Measurements from ENCODE around the gene FREY1. TPM values are rescaled to one million over a fixed set of nuclear protein-coding genes. Genes with fewer than 3 reads are reported as not detected.

The FREY1 gene
- total and polyA plus RNA-seq, 2 of the 4 experiments (the other 2 are of a cell fraction): 0.21 TPM; not detected in 1

DNA sequence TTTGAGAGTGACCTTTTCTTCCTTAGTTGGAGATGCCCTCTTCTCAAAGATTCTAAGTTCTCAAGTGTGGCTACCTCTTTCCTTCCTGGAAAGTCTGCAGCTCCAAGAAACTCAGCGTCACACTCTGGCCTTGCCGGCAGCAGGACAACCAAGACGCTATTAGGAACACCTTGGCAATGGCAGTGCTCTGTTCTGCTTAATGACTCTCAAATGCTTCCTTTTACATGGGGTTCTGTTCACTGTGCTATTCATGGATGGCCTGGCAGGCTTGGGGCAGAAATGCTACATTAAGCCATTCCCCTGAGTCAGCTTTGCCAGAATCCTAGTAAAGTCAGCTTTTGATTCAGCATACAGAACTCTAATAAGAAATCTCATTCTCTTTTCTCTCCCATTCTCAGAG is 41.3 kb upstream of the FREY1 start:
- in situ Hi-C loops (cut with MboI; ENCODE audit: low sequenced_read_pairs) (no loop called here), intact Hi-C loops (cut with micrococcal nuclease) (no loop called here), dilution Hi-C loops (cut with HindIII; ENCODE audit: low sequenced_read_pairs, unreplicated experiment) (no loop called here)
- Histone ChIP-seq H3K4ac (ENCODE audit: low read depth, low read length) (no peak overlapping the region), H2BK15ac (ENCODE audit: low read depth, low read length) (no peak overlapping the region), H3K4me2 (ENCODE audit: low read depth, low read length) (no peak overlapping the region), H3K27ac (ENCODE audit: insufficient read depth, low read length) (no peak overlapping the region), H3K36me3 (ENCODE audit: control insufficient read depth, insufficient read depth, low read length) (peaks cover 50% of the 10 kb centered on the region), H4K20me1 (ENCODE audit: insufficient read depth, low read length) (no peaks in the 10 kb centered on the region), H3K9me1 (ENCODE audit: insufficient read depth, low read length) (0 out of 2 replicates have a peak, but pooled peaks cover 2% of the 10 kb centered on the region), H2BK20ac (ENCODE audit: low read depth, low read length) (no peak overlapping the region), H3K23ac (ENCODE audit: low read depth, low read length) (no peak overlapping the region), H4K91ac (ENCODE audit: insufficient read depth, low read depth, low read length) (no peak overlapping the region), H3K4me3 (ENCODE audit: insufficient read depth, low read depth, low read length) (no peak overlapping the region), H2AK9ac (replicated peaks; ENCODE audit: low read depth, low read length, poor library complexity) (no peak overlapping the region), H3K18ac (ENCODE audit: low read depth, low read length) (no peak overlapping the region), H3K9me3 (ENCODE audit: control insufficient read depth, insufficient read depth, low read length) (no peaks in the 10 kb centered on the region), H3K4me1 (ENCODE audit: control insufficient read depth, insufficient read depth, low read length) (no peaks in the 10 kb centered on the region), H2BK120ac (ENCODE audit: low read depth, low read length) (no peak overlapping the region), H4K5ac (ENCODE audit: low read depth, low read length) (no peak overlapping the region), H3K79me1 (ENCODE audit: low read depth in 1 of 2, low read length in 2 of 2) (no peaks in the 10 kb centered on the region), H2AFZ (replicated peaks; ENCODE audit: low read length, poor library complexity) (no peak overlapping the region), H2AK5ac (ENCODE audit: low read depth, low read length) (no peak overlapping the region), H3K27me3 (ENCODE audit: control insufficient read depth, insufficient read depth, low read length) (no peaks in the 10 kb centered on the region), H2BK5ac (ENCODE audit: low read depth, low read length, poor library complexity, severe bottlenecking) (no peak overlapping the region), H4K8ac (ENCODE audit: low read depth in 2 of 2, low read length in 2 of 2) (no peak overlapping the region), H3K56ac (ENCODE audit: extremely low read depth, insufficient read depth, low read length) (no peak overlapping the region), H3K9ac (ENCODE audit: low read depth, low read length) (no peak overlapping the region), H3K14ac (replicated peaks; ENCODE audit: low read depth, low read length) (no peak overlapping the region)
- no TSS peak for BruUV-seq (replicated peaks)
- CTCF ChIA-PET: interaction anchor here (0.9 kb wide), 1 partner anchor 17 kb away, joined by 3 read pairs; no protein-coding TSS in a partner anchor
- POLR2A ChIA-PET (ENCODE audit: unreplicated experiment): no interaction called here
- DNase-seq (no peak), ATAC-seq (ENCODE audit: low read depth) (no peak)
- 80% methylated on average over 1 of the region's 3 CpGs; no CpG with 5 or more reads in 1 of the 2 experiments for WGBS, 2 experiments (ENCODE audit: extremely low coverage in 2 of 2, insufficient read length in 1 of 2)
- no peak for TF ChIP-seq NFE2L2 (IDR thresholded peaks at IDR 0.05; ENCODE audit: low read depth, low read length)
- no peak for TF ChIP-seq CEBPB (IDR thresholded peaks at IDR 0.05; ENCODE audit: low read depth, low read length)
- TF ChIP-seq RAD21 (IDR thresholded peaks at IDR 0.05; ENCODE audit: low read length): no peak
- TF ChIP-seq RCOR1 (IDR thresholded peaks at IDR 0.05; ENCODE audit: insufficient replicate concordance, low read length): no peak
- no peak for TF ChIP-seq MAZ (IDR thresholded peaks at IDR 0.05; ENCODE audit: borderline replicate concordance, low read depth, low read length)
- no peak for TF ChIP-seq MXI1 (IDR thresholded peaks at IDR 0.05; ENCODE audit: borderline replicate concordance, low read depth, low read length)
- TF ChIP-seq, protein P1, sequence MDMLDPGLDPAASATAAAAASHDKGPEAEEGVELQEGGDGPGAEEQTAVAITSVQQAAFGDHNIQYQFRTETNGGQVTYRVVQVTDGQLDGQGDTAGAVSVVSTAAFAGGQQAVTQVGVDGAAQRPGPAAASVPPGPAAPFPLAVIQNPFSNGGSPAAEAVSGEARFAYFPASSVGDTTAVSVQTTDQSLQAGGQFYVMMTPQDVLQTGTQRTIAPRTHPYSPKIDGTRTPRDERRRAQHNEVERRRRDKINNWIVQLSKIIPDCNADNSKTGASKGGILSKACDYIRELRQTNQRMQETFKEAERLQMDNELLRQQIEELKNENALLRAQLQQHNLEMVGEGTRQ (IDR thresholded peaks at IDR 0.05; ENCODE audit: low read depth, low read length): no peak
- no peak for TF ChIP-seq POLR2A (IDR thresholded peaks at IDR 0.05; ENCODE audit: low read depth, low read length)
- TF ChIP-seq CHD1 (IDR thresholded peaks at IDR 0.05; ENCODE audit: low read depth, low read length): no peak
